H1 (cell line): ENCODE results near the gene SBSN. TPM values are rescaled to one million over a fixed set of nuclear protein-coding genes. Genes with fewer than 3 reads are reported as not detected.
A peak's percentile ranks its signal among the peaks of the same experiment; 100 is the strongest.

Source experiments
- CTCF ChIA-PET: fragments of 300-600 bp; sonication (Branson Sonifier 250); formaldehyde crosslinking; loops from one replicate; lab custom pipeline; 2021; ENCODE audit not compliant: partially characterized antibody; lab: Charles Lee
- POLR2A ChIA-PET: fragments of 300-600 bp; sonication (Branson Sonifier 250); formaldehyde crosslinking; loops from one replicate; lab custom pipeline; 2021; ENCODE audit warnings: inconsistent platforms; ENCODE audit not compliant: partially characterized antibody; lab: Charles Lee
- DNase-seq, 2 experiments: peaks; one replicate each; pipeline versions ENCODE4 v3.0.0 to v3.0.0-alpha.2; 2010 to 2022; ENCODE audit warnings: low spot score in 2 of 2, low read depth in 1 of 2, mixed read lengths in 1 of 2
- FAIRE-seq: peaks from 2 replicates; lab custom pipeline; 2011; peaks lifted over from hg19 to GRCh38; lab: Jason Lieb, UNC
- H2AFZ ChIP-seq: 2 replicates; pipeline ENCODE4 v1.8.1; 2012; ENCODE audit warnings: low read length, inconsistent platforms
- H2AK5ac ChIP-seq: 2 replicates; pipeline ENCODE4 v1.6.1; 2013; ENCODE audit warnings: low read depth, low read length
- H2BK120ac ChIP-seq: replicated peaks from 2 replicates; pipeline ENCODE3; 2013; ENCODE audit warnings: low read depth, low read length, inconsistent platforms
- H2BK12ac ChIP-seq: 2 replicates; pipeline ENCODE4 v1.6.1; 2013; ENCODE audit warnings: low read depth, low read length
- H2BK15ac ChIP-seq: 2 replicates; pipeline ENCODE4 v1.6.1; 2013; ENCODE audit warnings: low read length
- H2BK20ac ChIP-seq: 2 replicates; pipeline ENCODE4 v1.6.1; 2013; ENCODE audit warnings: low read length
- H2BK5ac ChIP-seq: 2 replicates; pipeline ENCODE4 v1.6.1; 2013; ENCODE audit warnings: low read depth, low read length
- H3K14ac ChIP-seq: 2 replicates; pipeline ENCODE4 v1.6.1; 2013; ENCODE audit warnings: inconsistent platforms; ENCODE audit not compliant: insufficient read length
- H3K18ac ChIP-seq: 2 replicates; pipeline ENCODE4 v1.6.1; 2013; ENCODE audit warnings: low read length; ENCODE audit errors: extremely low read depth
- H3K23ac ChIP-seq: 2 replicates; pipeline ENCODE4 v1.6.1; 2013; ENCODE audit warnings: inconsistent platforms; ENCODE audit not compliant: insufficient read length
- H3K23me2 ChIP-seq: 2 replicates; pipeline ENCODE4 v1.6.1; 2013; ENCODE audit warnings: low read depth, low read length
- H3K27ac ChIP-seq: 2 replicates; pipeline ENCODE4 v1.6.1; 2011; ENCODE audit warnings: low read depth, low read length, inconsistent platforms
- H3K27me3 ChIP-seq, 4 experiments: replicated peaks in 1 of 4; 1 replicate in 1 of 4; 2 replicates in 3 of 4; pipeline versions ENCODE4 v1.6.1 to v1.8.1; 2011 to 2013; ENCODE audit warnings: low read length in 3 of 4, mild to moderate bottlenecking in 3 of 4, inconsistent platforms in 2 of 4, mixed read lengths in 2 of 4, moderate library complexity in 1 of 4; ENCODE audit not compliant: control insufficient read depth in 3 of 4, insufficient read depth in 3 of 4; ENCODE audit errors: extremely low read depth in 1 of 4
- H3K36me3 ChIP-seq, 4 experiments: 2 replicates each; pipeline versions ENCODE4 v1.6.1 to v1.8.1; 2011 to 2013; ENCODE audit warnings: mild to moderate bottlenecking in 4 of 4, low read length in 3 of 4, moderate library complexity in 2 of 4, control low read depth in 1 of 4, inconsistent platforms in 1 of 4; ENCODE audit not compliant: insufficient read depth in 4 of 4, control insufficient read depth in 2 of 4
- H3K4ac ChIP-seq: replicated peaks from 2 replicates; pipeline ENCODE3; 2013; ENCODE audit warnings: low read length, low read depth, mixed read lengths, inconsistent platforms; ENCODE audit not compliant: insufficient read length
- H3K4me1 ChIP-seq, 4 experiments: replicated peaks in 1 of 4; 1 replicate in 1 of 4; 2 replicates in 3 of 4; pipeline versions ENCODE4 v1.6.1 to v1.8.1; 2011 to 2013; ENCODE audit warnings: low read length in 3 of 4, inconsistent platforms in 2 of 4, mixed read lengths in 1 of 4; ENCODE audit not compliant: insufficient read depth in 4 of 4, control insufficient read depth in 3 of 4
- H3K4me2 ChIP-seq, 2 experiments: 2 replicates each; pipeline versions ENCODE4 v1.6.1 to v1.8.1; 2011 to 2013; ENCODE audit warnings: low read depth in 2 of 2, low read length in 2 of 2, control low read depth in 1 of 2, inconsistent platforms in 1 of 2, mild to moderate bottlenecking in 1 of 2; ENCODE audit not compliant: insufficient read depth in 1 of 2
- H3K4me3 ChIP-seq, 4 experiments: fragments of 200-600, 300-600 bp in 1 of 4; sonication (generic), shearing (Covaris generic), sonication (Bioruptor Twin) in 1 of 4; 2 replicates each; pipeline versions ENCODE4 v1.5.1 to v1.8.1; 2011 to 2016; ENCODE audit warnings: low read length in 4 of 4, low read depth in 3 of 4, control low read depth in 2 of 4, inconsistent platforms in 2 of 4, mild to moderate bottlenecking in 2 of 4, mixed read lengths in 1 of 4, moderate library complexity in 1 of 4; ENCODE audit not compliant: insufficient read depth in 2 of 4; ENCODE audit errors: extremely low read depth in 1 of 4
- H3K56ac ChIP-seq: replicated peaks from 2 replicates; pipeline ENCODE3; 2013; ENCODE audit warnings: low read depth, mild to moderate bottlenecking, mixed read lengths, low read length, inconsistent platforms; ENCODE audit not compliant: insufficient read length
- H3K79me1 ChIP-seq: 2 replicates; pipeline ENCODE4 v1.6.1; 2013; ENCODE audit warnings: low read depth, low read length, control low read depth
- H3K79me2 ChIP-seq, 2 experiments: 2 replicates each; pipeline versions ENCODE4 v1.6.1 to v1.8.1; 2012 to 2013; ENCODE audit warnings: low read length in 2 of 2, mild to moderate bottlenecking in 2 of 2, inconsistent platforms in 1 of 2; ENCODE audit not compliant: insufficient read depth in 2 of 2, control insufficient read depth in 1 of 2
- H3K9ac ChIP-seq, 4 experiments: replicated peaks in 1 of 4; 1 replicate in 1 of 4; 2 replicates in 3 of 4; pipeline versions ENCODE4 v1.6.1 to v1.8.1; 2011 to 2013; ENCODE audit warnings: low read depth in 3 of 4, low read length in 3 of 4, control low read depth in 2 of 4, mild to moderate bottlenecking in 2 of 4, moderate library complexity in 2 of 4, inconsistent platforms in 1 of 4; ENCODE audit errors: extremely low read depth in 1 of 4
- H3K9me3 ChIP-seq, 2 experiments: 2 replicates each; pipeline versions ENCODE4 v1.6.1 to v1.8.1; 2012 to 2013; ENCODE audit warnings: mild to moderate bottlenecking in 2 of 2, moderate library complexity in 2 of 2, control low read depth in 1 of 2, inconsistent platforms in 1 of 2, low read depth in 1 of 2, low read length in 1 of 2, mixed read lengths in 1 of 2; ENCODE audit not compliant: insufficient read depth in 2 of 2
- H4K20me1 ChIP-seq, 2 experiments: replicated peaks in 1 of 2; 2 replicates each; pipeline versions ENCODE3 to v1.8.1; 2011 to 2013; ENCODE audit warnings: inconsistent platforms in 2 of 2, low read length in 2 of 2, mild to moderate bottlenecking in 1 of 2; ENCODE audit not compliant: insufficient read depth in 2 of 2, control insufficient read depth in 1 of 2
- H4K5ac ChIP-seq: 2 replicates; pipeline ENCODE4 v1.6.1; 2013; ENCODE audit warnings: low read length, low read depth, mixed read lengths, inconsistent platforms; ENCODE audit not compliant: insufficient read length
- H4K8ac ChIP-seq: 2 replicates; pipeline ENCODE4 v1.8.0; 2013; ENCODE audit warnings: mild to moderate bottlenecking, moderate library complexity, low read length, inconsistent platforms; ENCODE audit not compliant: insufficient read depth; ENCODE audit errors: extremely low read depth
- H4K91ac ChIP-seq: replicated peaks from 2 replicates; pipeline ENCODE3; 2013; ENCODE audit warnings: low read length, mixed read lengths, inconsistent platforms; ENCODE audit not compliant: insufficient read length
- CHD1 ChIP-seq: IDR thresholded peaks from 2 replicates; pipeline ENCODE4 v1.6.1; 2012; ENCODE audit warnings: low read depth, low read length, improper control_type of control experiment
- JUN ChIP-seq: IDR thresholded peaks from 2 replicates; pipeline ENCODE4 v1.6.1; 2011; ENCODE audit warnings: low read depth, mild to moderate bottlenecking, improper control_type of control experiment, low read length
- SP1 ChIP-seq: IDR thresholded peaks from 2 replicates; pipeline ENCODE4 v1.6.1; 2011; ENCODE audit warnings: low read depth, low read length
- ZNF274 ChIP-seq: IDR thresholded peaks from 2 replicates; pipeline ENCODE4 v1.7.0; 2012; ENCODE audit warnings: low read length, borderline replicate concordance; ENCODE audit errors: extremely low read depth
- WGBS, 2 experiments: shearing (Covaris generic) in 1 of 2; methylation state at CpG; one replicate each; pipeline versions ENCODE4 v1.1.6 to v1.1.7; 2013 to 2015; ENCODE audit warnings: low lambda C conversion rate in 2 of 2, mixed read lengths in 2 of 2, inconsistent platforms in 1 of 2, low coverage in 1 of 2, missing lambda C conversion rate in 1 of 2; ENCODE audit not compliant: insufficient replicate concordance in 2 of 2, insufficient coverage in 1 of 2, insufficient read length in 1 of 2; ENCODE audit errors: extremely low coverage in 1 of 2, missing lambda C conversion rate in 1 of 2; 5-methylcytosine and 5-hydroxymethylcytosine counted together
- polyA plus RNA-seq, 7 experiments: library from polyadenylated mRNA; depleted of rRNA in 3 of 7; stranded (reverse) in 5 of 7; unstranded in 2 of 7; fragments of >200 nt in 5 of 7; fragments of 200-250 nt in 2 of 7; gene quantifications; 1 replicate in 5 of 7; 2 replicates in 1 of 7; 4 replicates in 1 of 7; pipeline versions ENCODE4 v1.2.1 to v1.2.3, GENCODE V29; 2011 to 2013; ENCODE audit warnings: missing spikeins in 2 of 7, mixed read lengths in 2 of 7
- total RNA-seq: library from RNA; stranded (reverse); fragmentation: NEBNext Ultra II Directional; extraction: Animal tissue kit (Norgen Biotek cat#: 25700); gene quantifications from 2 replicates; pipeline ENCODE4 v1.2.1, GENCODE V29; 2021

The SBSN gene
- total and polyA plus RNA-seq, 2 of the 8 experiments (the other 6 are each of a cell fraction or from before 2014, with no cell fraction given), result not detected

- no peak overlapping the region for H3K27ac ChIP-seq
- peak overlapping the region in 1 of 4 experiments; percentile 89; a peak in 3 of 8 replicates for H3K4me3 ChIP-seq
- no peak overlapping the region for H4K5ac ChIP-seq
- H2BK15ac ChIP-seq, result no peak overlapping the region
- H3K4me2 ChIP-seq, result peak overlapping the region; percentile 84 to 86
- no peak overlapping the region for H3K18ac ChIP-seq
- FAIRE-seq (no peak), DNase-seq (no peak)
- H3K9me3 ChIP-seq, result no peaks in the 10 kb centered on the region
- no peak overlapping the region for H4K8ac ChIP-seq
- H3K79me1 ChIP-seq, result peaks cover 2% of the 10 kb centered on the region; the same call in 1 of the 2 replicates
- H3K27me3 ChIP-seq, result peaks cover 0 to 5% (median 3%) of the 10 kb centered on the region in 4 experiments; a peak in 3 of 7 replicates
- no peak overlapping the region for H2BK20ac ChIP-seq
- 89% methylated on average over 3 of the region's 3 CpGs; no CpG with 5 or more reads in 1 of the 2 experiments for WGBS, 2 experiments
- no peak overlapping the region for H2BK12ac ChIP-seq
- CTCF ChIA-PET, result interaction anchor here (0.9 to 3.7 kb wide), 9 partner anchors 10 to 201 kb away, joined by 3 to 28 read pairs (median 4); partner anchors contain the start of gene FFAR3
- H3K23ac ChIP-seq, result no peak overlapping the region
- no peak overlapping the region for H4K91ac ChIP-seq
- no peak overlapping the region for H3K56ac ChIP-seq
- peaks cover 9% of the 10 kb centered on the region for H3K23me2 ChIP-seq
- peaks cover 0 to 3% of the 10 kb centered on the region in 2 experiments for H4K20me1 ChIP-seq
- H3K14ac ChIP-seq, result no peak overlapping the region
- H3K79me2 ChIP-seq, result peaks cover 0 to 34% of the 10 kb centered on the region in 2 experiments; a peak in 2 of 4 replicates
- POLR2A ChIA-PET, result interaction anchor here (1.0 to 7.4 kb wide), 14 partner anchors 12 to 305 kb away, joined by 3 to 110 read pairs (median 10); partner anchors contain the start of genes KRTDAP and TMEM147
- peaks cover 14 to 39% (median 26%) of the 10 kb centered on the region in 4 experiments for H3K36me3 ChIP-seq
- H2AFZ ChIP-seq, result no peak overlapping the region
- H2BK120ac ChIP-seq, result no peak overlapping the region
- H3K4me1 ChIP-seq, result peaks cover 0 to 10% (median 8%) of the 10 kb centered on the region in 4 experiments; a peak in 6 of 7 replicates
- H3K9ac ChIP-seq, result no peak overlapping the region
- no peak overlapping the region for H3K4ac ChIP-seq
- H2AK5ac ChIP-seq, result no peak overlapping the region
- TF ChIP-seq JUN (no peak), SP1 (no peak), CHD1 (no peak), ZNF274 (no peak)
- no peak overlapping the region for H2BK5ac ChIP-seq
Measured at GRCh38 chr19:35508129-35508528, 20.0 kb downstream of the SBSN start.
